Measurements from ENCODE around the gene CNTNAP2. TPM values are rescaled to one million over a fixed set of nuclear protein-coding genes. Genes with fewer than 3 reads are reported as not detected.

CNTNAP2 gene
- total and polyA plus RNA-seq, 2 of the 8 experiments (the other 6 are each of a cell fraction or from before 2014, with no cell fraction given): 27.9 to 71.0 TPM

DNA sequence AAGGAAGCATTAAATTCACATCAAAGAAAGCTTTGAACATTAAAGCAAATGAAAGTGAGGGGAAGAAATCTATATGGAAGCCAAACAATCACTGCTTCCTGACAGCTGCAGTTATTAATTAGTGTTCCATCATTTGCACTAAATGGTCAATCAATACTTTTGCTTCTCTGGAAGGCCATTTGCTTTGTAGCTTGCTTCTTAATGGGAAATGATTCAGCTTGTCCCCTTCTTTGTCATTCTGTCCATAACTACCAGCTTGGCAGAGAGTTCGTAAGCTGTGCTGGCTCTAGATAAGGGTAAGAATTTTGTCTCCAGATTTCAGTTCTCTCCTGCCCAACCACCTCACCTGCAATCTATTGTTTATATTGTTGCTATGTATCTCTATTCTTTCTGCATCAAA, 596.6 kb downstream of the CNTNAP2 start:
- H2BK12ac ChIP-seq (ENCODE audit: low read depth, low read length): no peak overlapping the region
- H3K23me2 ChIP-seq (ENCODE audit: low read depth, low read length): no peaks in the 10 kb centered on the region
- H3K4ac ChIP-seq (replicated peaks; ENCODE audit: insufficient read length, low read depth, low read length): no peak overlapping the region
- no peaks in the 10 kb centered on the region for H3K79me1 ChIP-seq (ENCODE audit: low read depth, low read length)
- no peak overlapping the region for H2BK15ac ChIP-seq (ENCODE audit: low read length)
- H2AFZ ChIP-seq (ENCODE audit: low read length): no peak overlapping the region
- H4K20me1 ChIP-seq (replicated peaks in 1 of 2; ENCODE audit: control insufficient read depth in 1 of 2, insufficient read depth in 2 of 2, low read length in 2 of 2): no peaks in the 10 kb centered on the region
- no peak overlapping the region for H4K8ac ChIP-seq (ENCODE audit: extremely low read depth, insufficient read depth, low read length)
- 95% methylated on average over 1 of the region's 1 CpG; no CpG with 5 or more reads in 1 of the 2 experiments for WGBS, 2 experiments (ENCODE audit: extremely low coverage in 1 of 2, insufficient coverage in 1 of 2, insufficient read length in 1 of 2, insufficient replicate concordance in 2 of 2, low coverage in 1 of 2, low lambda C conversion rate in 2 of 2, missing lambda C conversion rate in 1 of 2)
- H2BK120ac ChIP-seq (replicated peaks; ENCODE audit: low read depth, low read length): no peak overlapping the region
- no peak overlapping the region for H3K14ac ChIP-seq (ENCODE audit: insufficient read length)
- no peak overlapping the region for H3K27ac ChIP-seq (ENCODE audit: low read depth, low read length)
- H3K9ac ChIP-seq (replicated peaks in 1 of 4; ENCODE audit: extremely low read depth in 1 of 4, low read depth in 3 of 4, low read length in 3 of 4): no peak overlapping the region
- no peak overlapping the region for H2BK20ac ChIP-seq (ENCODE audit: low read length)
- TF ChIP-seq CHD2 (IDR thresholded peaks at IDR 0.05; ENCODE audit: low read length) (no peak), EZH2 (IDR thresholded peaks at IDR 0.05; ENCODE audit: low read depth, low read length, severe bottlenecking) (no peak), TEAD4 (IDR thresholded peaks at IDR 0.05; ENCODE audit: low read depth, low read length) (no peak), CBX5 (IDR thresholded peaks at IDR 0.05; ENCODE audit: low read depth, low read length) (no peak), RBBP5 (IDR thresholded peaks at IDR 0.05; ENCODE audit: borderline replicate concordance, low read depth, low read length) (no peak), RAD21 (IDR thresholded peaks at IDR 0.05 in 1 of 2, conservative IDR thresholded peaks at IDR 0.05 in 1 of 2; ENCODE audit: low read depth in 2 of 2, low read length in 2 of 2) (no peak), CHD1 (IDR thresholded peaks at IDR 0.05; ENCODE audit: low read depth, low read length) (no peak), RNF2 (IDR thresholded peaks at IDR 0.05; ENCODE audit: borderline replicate concordance, low read depth, low read length, missing control alignments, poor library complexity, severe bottlenecking) (no peak), NANOG (IDR thresholded peaks at IDR 0.05; ENCODE audit: insufficient read depth, low read depth, low read length, poor library complexity, severe bottlenecking) (no peak), CREB1 (IDR thresholded peaks at IDR 0.05) (no peak), SP1 (IDR thresholded peaks at IDR 0.05; ENCODE audit: low read depth, low read length) (no peak)
- H3K36me3 ChIP-seq (ENCODE audit: control insufficient read depth in 2 of 4, insufficient read depth in 4 of 4, low read length in 3 of 4): no peaks in the 10 kb centered on the region
- CTCF ChIA-PET (ENCODE audit: partially characterized antibody): interaction anchor here (1.5 kb wide), 1 partner anchor 23 kb away, joined by 3 read pairs; no protein-coding TSS in a partner anchor
- DNase-seq (ENCODE audit: low read depth in 1 of 2, low spot score in 2 of 2): no peak
- H2BK5ac ChIP-seq (ENCODE audit: low read depth, low read length): no peak overlapping the region
- H3K23ac ChIP-seq (ENCODE audit: insufficient read length): no peak overlapping the region
- no peaks in the 10 kb centered on the region for H3K9me3 ChIP-seq (ENCODE audit: insufficient read depth in 2 of 2, low read depth in 1 of 2, low read length in 1 of 2)
- no peaks in the 10 kb centered on the region for H3K4me1 ChIP-seq (replicated peaks in 1 of 4; ENCODE audit: control insufficient read depth in 3 of 4, insufficient read depth in 4 of 4, low read length in 3 of 4)
- POLR2A ChIA-PET (ENCODE audit: partially characterized antibody): no interaction called here
- no peak overlapping the region for H3K4me3 ChIP-seq (ENCODE audit: extremely low read depth in 1 of 4, insufficient read depth in 2 of 4, low read depth in 3 of 4, low read length in 4 of 4)
- no peak overlapping the region for H3K18ac ChIP-seq (ENCODE audit: extremely low read depth, low read length)
- no peaks in the 10 kb centered on the region for H3K27me3 ChIP-seq (replicated peaks in 1 of 4; ENCODE audit: control insufficient read depth in 3 of 4, extremely low read depth in 1 of 4, insufficient read depth in 3 of 4, low read length in 3 of 4)
- no peak overlapping the region for H2AK5ac ChIP-seq (ENCODE audit: low read depth, low read length)
- H4K5ac ChIP-seq (ENCODE audit: insufficient read length, low read depth, low read length): no peak overlapping the region
- no peak overlapping the region for H4K91ac ChIP-seq (replicated peaks; ENCODE audit: insufficient read length, low read length)
- no peak overlapping the region for H3K4me2 ChIP-seq (ENCODE audit: insufficient read depth in 1 of 2, low read depth in 2 of 2, low read length in 2 of 2)
- H3K56ac ChIP-seq (replicated peaks; ENCODE audit: insufficient read length, low read depth, low read length): no peak overlapping the region
- no peak for FAIRE-seq
- H3K79me2 ChIP-seq (ENCODE audit: control insufficient read depth in 1 of 2, insufficient read depth in 2 of 2, low read length in 2 of 2): no peaks in the 10 kb centered on the region
